GM19099 (cell line): Measurements from ENCODE around the gene CAMTA1.

Source experiments
- POLR2A ChIP-seq: IDR thresholded peaks from 3 replicates; pipeline ENCODE4 v1.6.1; 2011; ENCODE audit warnings: low read depth; ENCODE audit not compliant: insufficient read length; ENCODE audit errors: extremely low read depth

Gene CAMTA1

GRCh38 chr1:7107109-7107830, 322.0 kb downstream of the CAMTA1 start:
- TF ChIP-seq POLR2A, result no peak

GRCh38 chr1:7108251-7108650, 323.0 kb downstream of the CAMTA1 start:
- TF ChIP-seq POLR2A, result no peak

GRCh38 chr1:7109901-7110300, 324.6 kb downstream of the CAMTA1 start:
- no peak for TF ChIP-seq POLR2A

- no peak for TF ChIP-seq POLR2A
Observed at GRCh38 chr1:7110321-7110720, 325.1 kb downstream of the CAMTA1 start.

GRCh38 chr1:7111853-7112252, 326.6 kb downstream of the CAMTA1 start:
- no peak for TF ChIP-seq POLR2A

DNA sequence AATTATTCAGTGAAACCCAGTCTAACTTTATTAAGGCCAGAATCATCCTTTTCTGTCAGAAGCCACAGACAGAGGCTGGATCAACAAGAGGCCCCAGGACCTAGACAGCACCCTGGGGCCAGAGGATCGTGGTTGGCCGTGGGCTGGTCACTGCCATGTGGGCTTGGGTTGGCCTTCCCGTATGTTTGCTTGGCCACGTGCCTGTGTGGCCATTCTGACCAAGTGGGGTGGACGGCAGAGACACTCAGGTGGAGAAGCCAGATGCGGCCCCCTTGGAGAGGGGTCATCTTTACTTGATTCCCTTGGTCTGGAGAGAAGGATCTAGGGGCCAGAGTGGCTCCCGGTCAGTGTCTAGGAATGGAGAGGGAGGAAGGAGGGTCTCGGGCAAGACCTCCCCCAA, 327.9 kb downstream of the CAMTA1 start:
- TF ChIP-seq POLR2A, result no peak

GRCh38 chr1:7113822-7114221, 328.6 kb downstream of the CAMTA1 start:
- TF ChIP-seq POLR2A, result no peak

DNA sequence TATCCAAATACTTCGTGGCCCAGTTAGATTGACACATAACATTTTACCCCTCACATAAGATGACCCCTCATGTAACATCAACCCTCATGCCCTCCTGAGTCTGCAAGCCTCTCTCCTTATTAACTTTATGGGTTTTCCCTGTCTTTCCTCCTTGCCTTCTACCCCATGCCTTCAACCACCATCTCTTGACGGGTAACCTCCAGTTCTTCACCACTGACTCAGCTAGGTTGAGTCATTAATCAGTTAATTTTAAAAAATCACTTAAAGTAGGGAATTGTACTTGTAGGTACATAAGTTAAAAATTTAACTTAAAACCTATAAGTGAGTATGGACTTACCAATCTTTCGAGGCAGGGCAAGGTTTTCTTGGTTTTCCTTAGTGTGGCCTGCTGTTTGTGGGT, 330.7 kb downstream of the CAMTA1 start:
- TF ChIP-seq POLR2A, result no peak

DNA sequence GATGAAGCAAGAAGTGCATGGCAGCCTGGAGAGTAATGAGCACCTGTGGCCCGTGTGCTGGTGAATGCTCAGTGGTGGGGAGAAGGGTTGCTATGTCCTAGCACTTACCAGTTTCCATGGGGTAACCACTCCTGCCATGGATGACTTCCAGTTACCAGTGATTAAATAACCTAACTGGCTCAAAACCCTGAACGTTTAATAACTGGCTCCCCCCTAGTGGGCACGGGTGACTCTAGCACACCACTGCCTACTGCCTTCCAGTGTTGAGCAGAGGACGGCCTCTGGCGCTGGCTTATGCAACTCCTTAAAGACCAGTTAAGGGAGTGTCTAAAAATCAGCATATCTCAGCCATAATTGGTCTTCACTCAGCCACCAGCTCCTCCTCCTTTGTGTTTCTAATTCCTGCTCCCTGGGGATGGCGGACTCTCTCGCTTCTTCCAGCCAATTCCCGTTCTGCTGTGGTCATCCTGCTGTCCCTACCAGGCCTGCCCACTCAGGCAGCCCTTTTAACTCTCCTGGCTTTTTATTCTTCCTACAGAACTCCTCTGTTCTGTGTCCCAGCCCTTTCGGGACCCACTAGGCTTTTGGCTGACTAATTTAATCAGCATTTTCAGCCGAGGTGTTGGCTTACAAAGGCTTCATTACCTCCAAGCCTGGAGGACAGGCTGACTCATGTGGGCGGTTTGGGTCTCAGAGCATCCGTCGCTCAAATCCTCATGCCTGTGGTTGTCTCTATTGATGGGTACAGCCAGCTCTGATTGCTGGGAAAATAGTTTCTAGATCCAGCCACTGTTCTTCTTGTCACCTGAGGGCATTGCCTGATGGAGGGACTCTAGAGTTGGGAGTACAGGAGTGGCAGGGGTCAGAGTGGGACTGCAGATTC, 332.4 kb downstream of the CAMTA1 start:
- TF ChIP-seq POLR2A, result no peak

DNA sequence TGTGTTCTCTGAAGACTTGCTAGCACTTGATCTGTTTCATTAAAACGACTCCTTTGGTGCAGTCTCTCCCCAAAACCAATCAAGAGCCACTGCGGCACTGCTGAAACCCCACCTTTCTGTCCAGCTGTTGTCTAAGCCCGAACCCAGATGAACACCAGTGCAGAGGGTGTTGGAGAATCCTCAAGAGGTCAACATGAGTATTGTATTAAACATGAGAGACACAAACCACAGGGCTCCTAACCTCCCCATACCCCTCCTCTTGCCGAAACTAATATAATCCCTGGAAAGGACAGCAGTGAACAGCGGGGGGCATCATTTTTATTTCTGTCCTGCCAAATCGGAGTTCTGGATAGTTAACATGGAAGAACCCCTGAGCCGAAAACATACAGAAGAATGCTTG, 333.9 kb downstream of the CAMTA1 start:
- TF ChIP-seq POLR2A, result no peak

GRCh38 chr1:7120863-7121621, 335.8 kb downstream of the CAMTA1 start:
- TF ChIP-seq POLR2A, result no peak

GRCh38 chr1:7121622-7121988, 336.4 kb downstream of the CAMTA1 start:
- TF ChIP-seq POLR2A, result no peak

DNA sequence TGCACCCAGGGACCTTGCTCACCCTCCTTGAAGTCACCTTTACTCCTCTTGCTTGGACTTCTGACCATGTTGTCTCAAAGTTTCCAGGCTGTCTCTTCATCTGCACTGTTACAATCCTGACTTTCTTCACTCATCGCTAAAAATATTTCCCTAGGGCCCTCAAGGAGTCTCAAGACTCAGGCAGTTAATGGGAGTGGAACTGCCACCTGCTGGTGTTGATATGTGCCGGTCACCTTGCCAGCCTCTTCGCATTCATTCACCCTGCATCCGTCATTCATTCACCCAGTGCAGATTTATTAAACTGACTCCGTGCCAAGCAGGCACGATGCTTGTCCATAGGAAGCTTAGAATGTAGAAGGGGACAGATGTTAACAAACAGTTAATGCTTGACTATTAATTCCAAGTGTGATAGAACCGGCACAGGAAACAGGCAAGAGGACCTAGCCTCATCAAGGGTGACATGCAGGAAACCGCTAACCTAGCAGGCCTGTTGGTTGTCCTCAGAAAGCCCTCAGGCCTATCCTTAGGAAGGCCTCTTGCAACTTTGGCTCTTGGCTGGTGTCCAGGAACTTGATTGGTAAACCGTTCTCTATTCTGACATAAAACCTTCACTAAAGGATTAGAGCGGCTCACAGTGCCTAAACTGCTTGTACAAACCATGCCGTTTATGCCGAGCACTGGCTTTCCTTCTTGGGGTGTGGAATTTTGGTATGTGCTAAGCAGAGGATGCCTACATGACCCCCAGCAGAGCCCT, 342.2 kb downstream of the CAMTA1 start:
- TF ChIP-seq POLR2A, result no peak

GRCh38 chr1:7128293-7128692, 343.0 kb downstream of the CAMTA1 start:
- no peak for TF ChIP-seq POLR2A

DNA sequence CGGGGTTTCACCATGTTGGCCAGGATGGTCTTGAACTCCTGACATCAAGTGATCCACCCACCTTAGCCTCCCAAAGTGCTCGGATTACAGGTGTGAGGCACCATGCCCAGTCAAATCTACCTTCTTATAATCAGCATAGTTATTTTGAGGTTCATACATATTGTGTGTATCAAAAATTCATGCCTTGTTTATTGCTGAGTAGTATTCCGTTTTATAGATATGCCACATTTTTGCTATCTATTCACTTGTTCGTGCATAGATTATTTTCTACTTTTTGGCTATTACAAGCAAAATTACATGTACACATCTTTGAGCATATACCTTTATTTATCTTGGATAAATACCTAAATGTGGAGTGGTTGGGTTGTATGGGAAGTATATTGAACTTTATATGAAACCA, 344.9 kb downstream of the CAMTA1 start:
- TF ChIP-seq POLR2A, result no peak
